Measurements from ENCODE around the gene FCHSD2. TPM values are rescaled to one million over a fixed set of nuclear protein-coding genes. Genes with fewer than 3 reads are reported as not detected.

FCHSD2 gene
- total and polyA plus RNA-seq, 2 of the 13 experiments (the other 11 are each of a cell fraction or from before 2014, with no cell fraction given) = 20.5 to 24.8 TPM

DNA sequence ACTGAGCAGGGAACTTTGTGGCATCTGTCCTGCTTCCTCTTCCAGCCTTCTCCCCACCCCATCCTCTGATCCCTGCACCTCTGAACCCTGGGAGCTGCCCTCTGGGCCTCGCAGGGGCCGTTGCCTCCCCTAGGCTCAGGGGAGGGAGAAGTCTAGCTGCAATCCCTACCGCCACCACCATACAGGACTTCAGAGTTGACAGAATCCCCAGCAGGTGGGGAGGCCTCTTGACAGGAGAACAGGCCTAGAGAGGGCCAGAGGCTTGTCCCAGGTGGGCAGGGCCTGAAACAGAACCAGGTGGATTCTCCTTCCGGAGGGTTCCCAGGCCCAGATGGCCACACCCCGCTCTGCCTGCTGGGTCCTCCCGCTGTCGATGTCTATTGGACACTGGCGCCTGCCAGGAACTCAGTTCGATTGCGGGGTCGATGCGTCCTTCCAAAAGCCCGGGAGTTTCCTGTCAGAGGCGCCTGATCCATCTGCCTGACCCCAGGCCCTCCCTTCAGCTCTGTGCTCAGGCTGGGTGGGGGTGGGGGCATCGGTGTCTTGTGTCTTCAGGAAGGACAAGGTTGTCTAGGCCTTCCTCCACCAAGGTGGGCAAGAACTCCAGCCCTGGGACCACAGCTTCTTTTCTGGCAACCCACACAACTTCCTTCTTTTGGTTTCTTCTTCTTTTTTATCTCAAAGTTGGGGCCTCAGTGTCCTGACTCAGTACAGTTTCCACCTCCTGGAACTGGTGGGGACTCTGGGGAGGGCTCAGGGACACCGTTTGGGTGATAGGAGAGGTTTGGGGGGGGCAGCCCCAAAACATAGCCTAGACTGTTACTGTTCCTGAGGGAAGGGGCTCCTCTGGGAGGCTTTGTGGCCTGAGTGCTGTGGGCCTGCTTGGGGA lies 354.7 kb downstream of the FCHSD2 start (continued):
- TF ChIP-seq, protein P1, sequence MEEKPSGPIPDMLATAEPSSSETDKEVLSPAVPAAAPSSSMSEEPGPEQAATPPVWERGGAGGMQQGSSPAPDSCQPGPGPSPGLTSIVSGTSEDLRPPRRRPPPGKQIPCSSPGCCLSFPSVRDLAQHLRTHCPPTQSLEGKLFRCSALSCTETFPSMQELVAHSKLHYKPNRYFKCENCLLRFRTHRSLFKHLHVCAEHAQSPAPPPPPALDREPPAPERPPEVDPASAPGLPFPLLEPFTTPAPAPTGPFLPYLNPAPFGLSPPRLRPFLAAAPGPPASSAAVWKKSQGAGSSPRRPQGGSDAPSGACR (CRISPR knock-in tag; IDR thresholded peaks at IDR 0.05) = no peak
- TF ChIP-seq ZNF335 (CRISPR knock-in tag; IDR thresholded peaks at IDR 0.05) (peak; percentile 97), SALL1 (CRISPR knock-in tag; IDR thresholded peaks at IDR 0.05) (peak; percentile 89), IRX3 (CRISPR knock-in tag; IDR thresholded peaks at IDR 0.05; ENCODE audit: borderline replicate concordance, low read depth) (no peak), BRCA1 (CRISPR knock-in tag; IDR thresholded peaks at IDR 0.05) (no peak), ZNF33B (CRISPR knock-in tag; IDR thresholded peaks at IDR 0.05) (0 out of 2 replicates have a peak, but pooled peaks have one; percentile 9), THYN1 (CRISPR knock-in tag; IDR thresholded peaks at IDR 0.05; ENCODE audit: borderline replicate concordance, low read depth) (no peak), GATA4 (IDR thresholded peaks at IDR 0.05; ENCODE audit: borderline replicate concordance, low read depth) (0 out of 2 replicates have a peak, but pooled peaks have one; percentile 18), TSC22D2 (CRISPR knock-in tag; IDR thresholded peaks at IDR 0.05; ENCODE audit: borderline replicate concordance) (no peak), TEAD2 (CRISPR knock-in tag; IDR thresholded peaks at IDR 0.05) (no peak), ZFAT (CRISPR knock-in tag; conservative IDR thresholded peaks at IDR 0.05) (no peak), FOXO1 (CRISPR knock-in tag; IDR thresholded peaks at IDR 0.05) (no peak), AKAP8 (CRISPR knock-in tag; IDR thresholded peaks at IDR 0.05) (0 out of 2 replicates have a peak, but pooled peaks have one; percentile 31), NFRKB (IDR thresholded peaks at IDR 0.05) (no peak)
- TF ChIP-seq, protein P2, sequence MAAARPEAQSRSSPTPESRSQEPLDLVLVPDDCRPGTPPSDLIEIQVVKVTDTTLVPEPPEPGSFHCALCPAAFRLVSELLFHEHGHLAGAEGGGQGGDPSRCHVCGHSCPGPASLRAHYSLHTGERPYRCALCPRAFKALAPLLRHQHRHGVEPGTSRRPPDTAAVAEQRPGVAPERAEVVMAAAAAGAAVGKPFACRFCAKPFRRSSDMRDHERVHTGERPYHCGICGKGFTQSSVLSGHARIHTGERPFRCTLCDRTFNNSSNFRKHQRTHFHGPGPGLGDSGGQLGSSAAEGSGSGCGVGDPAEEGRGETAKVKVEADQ (CRISPR knock-in tag; IDR thresholded peaks at IDR 0.05; ENCODE audit: borderline replicate concordance) = no peak
- TF ChIP-seq, protein P3, sequence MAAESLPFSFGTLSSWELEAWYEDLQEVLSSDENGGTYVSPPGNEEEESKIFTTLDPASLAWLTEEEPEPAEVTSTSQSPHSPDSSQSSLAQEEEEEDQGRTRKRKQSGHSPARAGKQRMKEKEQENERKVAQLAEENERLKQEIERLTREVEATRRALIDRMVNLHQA (CRISPR knock-in tag; IDR thresholded peaks at IDR 0.05) = no peak
- TF ChIP-seq, protein P4, sequence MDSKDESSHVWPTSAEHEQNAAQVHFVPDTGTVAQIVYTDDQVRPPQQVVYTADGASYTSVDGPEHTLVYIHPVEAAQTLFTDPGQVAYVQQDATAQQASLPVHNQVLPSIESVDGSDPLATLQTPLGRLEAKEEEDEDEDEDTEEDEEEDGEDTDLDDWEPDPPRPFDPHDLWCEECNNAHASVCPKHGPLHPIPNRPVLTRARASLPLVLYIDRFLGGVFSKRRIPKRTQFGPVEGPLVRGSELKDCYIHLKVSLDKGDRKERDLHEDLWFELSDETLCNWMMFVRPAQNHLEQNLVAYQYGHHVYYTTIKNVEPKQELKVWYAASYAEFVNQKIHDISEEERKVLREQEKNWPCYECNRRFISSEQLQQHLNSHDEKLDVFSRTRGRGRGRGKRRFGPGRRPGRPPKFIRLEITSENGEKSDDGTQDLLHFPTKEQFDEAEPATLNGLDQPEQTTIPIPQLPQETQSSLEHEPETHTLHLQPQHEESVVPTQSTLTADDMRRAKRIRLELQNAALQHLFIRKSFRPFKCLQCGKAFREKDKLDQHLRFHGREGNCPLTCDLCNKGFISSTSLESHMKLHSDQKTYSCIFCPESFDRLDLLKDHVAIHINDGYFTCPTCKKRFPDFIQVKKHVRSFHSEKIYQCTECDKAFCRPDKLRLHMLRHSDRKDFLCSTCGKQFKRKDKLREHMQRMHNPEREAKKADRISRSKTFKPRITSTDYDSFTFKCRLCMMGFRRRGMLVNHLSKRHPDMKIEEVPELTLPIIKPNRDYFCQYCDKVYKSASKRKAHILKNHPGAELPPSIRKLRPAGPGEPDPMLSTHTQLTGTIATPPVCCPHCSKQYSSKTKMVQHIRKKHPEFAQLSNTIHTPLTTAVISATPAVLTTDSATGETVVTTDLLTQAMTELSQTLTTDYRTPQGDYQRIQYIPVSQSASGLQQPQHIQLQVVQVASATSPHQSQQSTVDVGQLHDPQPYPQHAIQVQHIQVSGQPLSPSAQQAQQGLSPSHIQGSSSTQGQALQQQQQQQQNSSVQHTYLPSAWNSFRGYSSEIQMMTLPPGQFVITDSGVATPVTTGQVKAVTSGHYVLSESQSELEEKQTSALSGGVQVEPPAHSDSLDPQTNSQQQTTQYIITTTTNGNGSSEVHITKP (CRISPR knock-in tag; IDR thresholded peaks at IDR 0.05; ENCODE audit: low read depth) = 0 out of 2 replicates have a peak, but pooled peaks have one; percentile 59
- TF ChIP-seq, protein P5, sequence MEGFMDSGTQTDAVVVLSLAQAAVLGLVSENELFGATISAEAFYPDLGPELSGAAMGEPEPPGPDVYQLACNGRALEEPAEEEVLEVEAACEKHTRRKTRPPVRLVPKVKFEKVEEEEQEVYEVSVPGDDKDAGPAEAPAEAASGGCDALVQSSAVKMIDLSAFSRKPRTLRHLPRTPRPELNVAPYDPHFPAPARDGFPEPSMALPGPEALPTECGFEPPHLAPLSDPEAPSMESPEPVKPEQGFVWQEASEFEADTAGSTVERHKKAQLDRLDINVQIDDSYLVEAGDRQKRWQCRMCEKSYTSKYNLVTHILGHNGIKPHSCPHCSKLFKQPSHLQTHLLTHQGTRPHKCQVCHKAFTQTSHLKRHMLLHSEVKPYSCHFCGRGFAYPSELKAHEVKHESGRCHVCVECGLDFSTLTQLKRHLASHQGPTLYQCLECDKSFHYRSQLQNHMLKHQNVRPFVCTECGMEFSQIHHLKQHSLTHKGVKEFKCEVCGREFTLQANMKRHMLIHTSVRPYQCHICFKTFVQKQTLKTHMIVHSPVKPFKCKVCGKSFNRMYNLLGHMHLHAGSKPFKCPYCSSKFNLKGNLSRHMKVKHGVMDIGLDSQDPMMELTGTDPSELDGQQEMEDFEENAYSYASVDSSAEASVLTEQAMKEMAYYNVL (CRISPR knock-in tag; IDR thresholded peaks at IDR 0.05; ENCODE audit: borderline replicate concordance) = no peak
- TF ChIP-seq, protein P6, sequence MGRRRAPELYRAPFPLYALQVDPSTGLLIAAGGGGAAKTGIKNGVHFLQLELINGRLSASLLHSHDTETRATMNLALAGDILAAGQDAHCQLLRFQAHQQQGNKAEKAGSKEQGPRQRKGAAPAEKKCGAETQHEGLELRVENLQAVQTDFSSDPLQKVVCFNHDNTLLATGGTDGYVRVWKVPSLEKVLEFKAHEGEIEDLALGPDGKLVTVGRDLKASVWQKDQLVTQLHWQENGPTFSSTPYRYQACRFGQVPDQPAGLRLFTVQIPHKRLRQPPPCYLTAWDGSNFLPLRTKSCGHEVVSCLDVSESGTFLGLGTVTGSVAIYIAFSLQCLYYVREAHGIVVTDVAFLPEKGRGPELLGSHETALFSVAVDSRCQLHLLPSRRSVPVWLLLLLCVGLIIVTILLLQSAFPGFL (CRISPR knock-in tag; IDR thresholded peaks at IDR 0.05) = no peak
